Measurements from ENCODE around the gene PDZD8.

DNA sequence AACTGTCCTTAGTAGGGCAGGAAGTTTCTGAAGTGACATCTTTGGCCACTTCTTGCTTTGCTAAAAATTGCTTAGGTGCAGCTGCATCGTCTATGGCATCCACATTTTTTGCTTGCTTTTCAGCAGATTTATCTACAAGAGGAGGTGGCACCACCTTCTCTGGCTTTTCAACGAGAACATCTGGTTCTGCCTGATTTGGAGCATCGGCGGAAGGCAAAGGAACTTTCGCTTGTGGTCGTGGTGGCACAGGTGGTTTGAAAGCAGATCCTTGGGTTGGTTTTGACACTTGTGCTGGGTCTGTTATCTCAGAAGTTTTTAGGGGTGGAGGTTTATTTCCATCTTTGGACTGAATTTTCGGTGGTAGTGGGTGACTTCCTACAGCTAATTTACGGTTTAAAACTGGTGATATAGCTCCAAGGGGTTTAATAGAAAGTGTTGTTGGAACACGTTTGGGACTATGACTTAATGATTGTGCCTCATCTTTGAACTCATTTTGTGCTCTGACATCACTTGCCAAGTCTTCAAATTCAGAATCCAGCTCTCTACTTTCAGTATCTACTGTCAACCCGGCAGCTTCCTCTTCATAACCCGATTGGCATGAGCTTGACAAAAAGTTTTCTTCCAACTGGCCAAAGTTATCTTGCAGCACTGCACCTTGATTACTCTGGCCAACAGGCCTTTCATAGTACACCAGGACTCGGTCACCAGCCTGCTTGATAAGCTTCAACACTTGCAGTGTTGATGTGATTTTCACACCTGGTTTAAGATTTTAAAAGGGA, 90.3 kb downstream of the PDZD8 start:
- TF ChIP-seq, protein P1, sequence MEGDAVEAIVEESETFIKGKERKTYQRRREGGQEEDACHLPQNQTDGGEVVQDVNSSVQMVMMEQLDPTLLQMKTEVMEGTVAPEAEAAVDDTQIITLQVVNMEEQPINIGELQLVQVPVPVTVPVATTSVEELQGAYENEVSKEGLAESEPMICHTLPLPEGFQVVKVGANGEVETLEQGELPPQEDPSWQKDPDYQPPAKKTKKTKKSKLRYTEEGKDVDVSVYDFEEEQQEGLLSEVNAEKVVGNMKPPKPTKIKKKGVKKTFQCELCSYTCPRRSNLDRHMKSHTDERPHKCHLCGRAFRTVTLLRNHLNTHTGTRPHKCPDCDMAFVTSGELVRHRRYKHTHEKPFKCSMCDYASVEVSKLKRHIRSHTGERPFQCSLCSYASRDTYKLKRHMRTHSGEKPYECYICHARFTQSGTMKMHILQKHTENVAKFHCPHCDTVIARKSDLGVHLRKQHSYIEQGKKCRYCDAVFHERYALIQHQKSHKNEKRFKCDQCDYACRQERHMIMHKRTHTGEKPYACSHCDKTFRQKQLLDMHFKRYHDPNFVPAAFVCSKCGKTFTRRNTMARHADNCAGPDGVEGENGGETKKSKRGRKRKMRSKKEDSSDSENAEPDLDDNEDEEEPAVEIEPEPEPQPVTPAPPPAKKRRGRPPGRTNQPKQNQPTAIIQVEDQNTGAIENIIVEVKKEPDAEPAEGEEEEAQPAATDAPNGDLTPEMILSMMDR (IDR thresholded peaks at IDR 0.05; ENCODE audit: poor library complexity, severe bottlenecking), result no peak
- no peak for TF ChIP-seq EZH2 (IDR thresholded peaks at IDR 0.05; ENCODE audit: borderline replicate concordance, insufficient read depth, low read length, poor library complexity, severe bottlenecking)
- no peak for TF ChIP-seq EP300 (conservative IDR thresholded peaks at IDR 0.05; ENCODE audit: poor library complexity, severe bottlenecking)
- TF ChIP-seq, protein P2, sequence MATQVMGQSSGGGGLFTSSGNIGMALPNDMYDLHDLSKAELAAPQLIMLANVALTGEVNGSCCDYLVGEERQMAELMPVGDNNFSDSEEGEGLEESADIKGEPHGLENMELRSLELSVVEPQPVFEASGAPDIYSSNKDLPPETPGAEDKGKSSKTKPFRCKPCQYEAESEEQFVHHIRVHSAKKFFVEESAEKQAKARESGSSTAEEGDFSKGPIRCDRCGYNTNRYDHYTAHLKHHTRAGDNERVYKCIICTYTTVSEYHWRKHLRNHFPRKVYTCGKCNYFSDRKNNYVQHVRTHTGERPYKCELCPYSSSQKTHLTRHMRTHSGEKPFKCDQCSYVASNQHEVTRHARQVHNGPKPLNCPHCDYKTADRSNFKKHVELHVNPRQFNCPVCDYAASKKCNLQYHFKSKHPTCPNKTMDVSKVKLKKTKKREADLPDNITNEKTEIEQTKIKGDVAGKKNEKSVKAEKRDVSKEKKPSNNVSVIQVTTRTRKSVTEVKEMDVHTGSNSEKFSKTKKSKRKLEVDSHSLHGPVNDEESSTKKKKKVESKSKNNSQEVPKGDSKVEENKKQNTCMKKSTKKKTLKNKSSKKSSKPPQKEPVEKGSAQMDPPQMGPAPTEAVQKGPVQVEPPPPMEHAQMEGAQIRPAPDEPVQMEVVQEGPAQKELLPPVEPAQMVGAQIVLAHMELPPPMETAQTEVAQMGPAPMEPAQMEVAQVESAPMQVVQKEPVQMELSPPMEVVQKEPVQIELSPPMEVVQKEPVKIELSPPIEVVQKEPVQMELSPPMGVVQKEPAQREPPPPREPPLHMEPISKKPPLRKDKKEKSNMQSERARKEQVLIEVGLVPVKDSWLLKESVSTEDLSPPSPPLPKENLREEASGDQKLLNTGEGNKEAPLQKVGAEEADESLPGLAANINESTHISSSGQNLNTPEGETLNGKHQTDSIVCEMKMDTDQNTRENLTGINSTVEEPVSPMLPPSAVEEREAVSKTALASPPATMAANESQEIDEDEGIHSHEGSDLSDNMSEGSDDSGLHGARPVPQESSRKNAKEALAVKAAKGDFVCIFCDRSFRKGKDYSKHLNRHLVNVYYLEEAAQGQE (IDR thresholded peaks at IDR 0.05; ENCODE audit: borderline replicate concordance), result no peak
- no peak for TF ChIP-seq POLR2AphosphoS5 (IDR thresholded peaks at IDR 0.05)
- no peak for TF ChIP-seq RAD21 (conservative IDR thresholded peaks at IDR 0.05)
- no peak for TF ChIP-seq TAF1 (IDR thresholded peaks at IDR 0.05; ENCODE audit: low read depth)
